GM08714 (cell line): Measurements from ENCODE around the gene ARHGAP1.
"Not testable (repeated sequence)": the region's sequence is repeated elsewhere in the genome, so short reads cannot be mapped to it uniquely, and the experiment has no call there.

Experiments
- H3K4me3 ChIP-seq: fragments of 200-500 bp; sonication (Bioruptor generic); 2 replicates; pipeline ENCODE4 v1.5.1; 2014; ENCODE audit warnings: mild to moderate bottlenecking, low read length, inconsistent platforms
- ZNF274 ChIP-seq: IDR thresholded peaks from 2 replicates; pipeline ENCODE4 v1.6.1; 2012; ENCODE audit warnings: mild to moderate bottlenecking, low read depth, low read length

Gene ARHGAP1

GRCh38 chr11:46712874-46713576, 12.6 kb upstream of the ARHGAP1 start:
- no peak for TF ChIP-seq ZNF274
- H3K4me3 ChIP-seq = no peak overlapping the region

GRCh38 chr11:46711303-46711702, 10.9 kb upstream of the ARHGAP1 start:
- no peak overlapping the region for H3K4me3 ChIP-seq
- no peak for TF ChIP-seq ZNF274

GRCh38 chr11:46710821-46711269, 10.4 kb upstream of the ARHGAP1 start:
- no peak overlapping the region for H3K4me3 ChIP-seq
- no peak for TF ChIP-seq ZNF274

GRCh38 chr11:46709351-46709750, 8.9 kb upstream of the ARHGAP1 start:
- H3K4me3 ChIP-seq = not testable (repeated sequence)

GRCh38 chr11:46706886-46707285, 6.5 kb upstream of the ARHGAP1 start:
- no peak for TF ChIP-seq ZNF274
- no peak overlapping the region for H3K4me3 ChIP-seq

GRCh38 chr11:46705070-46705688, 4.8 kb upstream of the ARHGAP1 start:
- H3K4me3 ChIP-seq = no peak overlapping the region
- TF ChIP-seq ZNF274 = no peak

- peak overlapping the region; percentile 86 for H3K4me3 ChIP-seq
- no peak for TF ChIP-seq ZNF274
Measured at GRCh38 chr11:46701078-46701654, 747 bp upstream of the ARHGAP1 start.

GRCh38 chr11:46698597-46698996, 1.8 kb downstream of the ARHGAP1 start:
- no peak for TF ChIP-seq ZNF274
- H3K4me3 ChIP-seq = no peak overlapping the region

- no peak for TF ChIP-seq ZNF274
- no peak overlapping the region for H3K4me3 ChIP-seq
Measured at GRCh38 chr11:46697723-46698122, 2.7 kb downstream of the ARHGAP1 start.

GRCh38 chr11:46697303-46697702, 3.1 kb downstream of the ARHGAP1 start:
- TF ChIP-seq ZNF274 = no peak
- H3K4me3 ChIP-seq = no peak overlapping the region

GRCh38 chr11:46696212-46696558, 4.2 kb downstream of the ARHGAP1 start:
- no peak for TF ChIP-seq ZNF274
- no peak overlapping the region for H3K4me3 ChIP-seq

GRCh38 chr11:46695345-46696211, 4.8 kb downstream of the ARHGAP1 start:
- no peak for TF ChIP-seq ZNF274

GRCh38 chr11:46694607-46695006, 5.8 kb downstream of the ARHGAP1 start:
- no peak for TF ChIP-seq ZNF274

More at GRCh38 chr11:46695345-46696211, 4.8 kb downstream of the ARHGAP1 start:
- H3K4me3 ChIP-seq = no peak overlapping the region

GRCh38 chr11:46694072-46694471, 6.3 kb downstream of the ARHGAP1 start:
- H3K4me3 ChIP-seq = no peak overlapping the region
- no peak for TF ChIP-seq ZNF274

More at GRCh38 chr11:46694607-46695006, 5.8 kb downstream of the ARHGAP1 start:
- no peak overlapping the region for H3K4me3 ChIP-seq
